Stimulated activated CD8-positive, alpha-beta memory T cell treated with anti-CD3 and anti-CD28 coated beads, Interleukin-12 subunit alpha, Interleukin-12 subunit beta, amount 100 ng/mL, for 1 hour (primary cell): ENCODE measurements around the gene ZNRF2.
"Not testable (repeated sequence)": the region's sequence is repeated elsewhere in the genome, so short reads cannot be mapped to it uniquely, and the experiment has no call there.

Experiments
- DNase-seq: peaks from one replicate; pipeline ENCODE4 v3.0.0-alpha.2; 2020; ENCODE audit warnings: low read depth

Gene ZNRF2

GRCh38 chr7:30290317-30290716, 5.9 kb downstream of the ZNRF2 start:
- DNase-seq, result not testable (repeated sequence)

GRCh38 chr7:30292416-30293038, 8.1 kb downstream of the ZNRF2 start:
- DNase-seq, result not testable (repeated sequence)

- not testable (repeated sequence) for DNase-seq
These were observed 11.9 kb downstream of the ZNRF2 start for GRCh38 chr7:30296304-30296703.

GRCh38 chr7:30297499-30297898, 13.1 kb downstream of the ZNRF2 start:
- not testable (repeated sequence) for DNase-seq

- not testable (repeated sequence) for DNase-seq
These were observed 14.0 kb downstream of the ZNRF2 start for GRCh38 chr7:30298409-30298808.

GRCh38 chr7:30301751-30302150, 17.4 kb downstream of the ZNRF2 start:
- no peak for DNase-seq

GRCh38 chr7:30302656-30303311, 18.4 kb downstream of the ZNRF2 start:
- DNase-seq, result no peak

GRCh38 chr7:30303312-30304039, 19.1 kb downstream of the ZNRF2 start:
- no peak for DNase-seq

GRCh38 chr7:30304177-30304884, 19.9 kb downstream of the ZNRF2 start:
- DNase-seq, result no peak

- DNase-seq, result no peak
These were observed 22.6 kb downstream of the ZNRF2 start for GRCh38 chr7:30306976-30307375.

GRCh38 chr7:30308389-30308788, 24.0 kb downstream of the ZNRF2 start:
- DNase-seq, result no peak

- no peak for DNase-seq
These were observed 24.9 kb downstream of the ZNRF2 start for GRCh38 chr7:30309302-30309701.

- DNase-seq, result no peak
These were observed 25.5 kb downstream of the ZNRF2 start for GRCh38 chr7:30309842-30310435.

GRCh38 chr7:30310674-30311362, 26.4 kb downstream of the ZNRF2 start:
- DNase-seq, result no peak

GRCh38 chr7:30312178-30312577, 27.8 kb downstream of the ZNRF2 start:
- DNase-seq, result no peak

- DNase-seq, result no peak
These were observed 29.0 kb downstream of the ZNRF2 start for GRCh38 chr7:30313348-30313747.

- no peak for DNase-seq
These were observed 29.4 kb downstream of the ZNRF2 start for GRCh38 chr7:30313793-30314192.

GRCh38 chr7:30315589-30315988, 31.2 kb downstream of the ZNRF2 start:
- no peak for DNase-seq

- DNase-seq, result no peak
These were observed 36.0 kb downstream of the ZNRF2 start for GRCh38 chr7:30320392-30320791.

GRCh38 chr7:30321089-30321881, 36.9 kb downstream of the ZNRF2 start:
- DNase-seq, result no peak

GRCh38 chr7:30321882-30322192, 37.4 kb downstream of the ZNRF2 start:
- DNase-seq, result no peak
